ENCODE data around the gene CCDC51. TPM values are rescaled to one million over a fixed set of nuclear protein-coding genes. Genes with fewer than 3 reads are reported as not detected.

CCDC51 gene
- polyA plus RNA-seq, 2 of the 4 experiments (the other 2 are of a cell fraction): 19.8 to 26.7 TPM

DNA sequence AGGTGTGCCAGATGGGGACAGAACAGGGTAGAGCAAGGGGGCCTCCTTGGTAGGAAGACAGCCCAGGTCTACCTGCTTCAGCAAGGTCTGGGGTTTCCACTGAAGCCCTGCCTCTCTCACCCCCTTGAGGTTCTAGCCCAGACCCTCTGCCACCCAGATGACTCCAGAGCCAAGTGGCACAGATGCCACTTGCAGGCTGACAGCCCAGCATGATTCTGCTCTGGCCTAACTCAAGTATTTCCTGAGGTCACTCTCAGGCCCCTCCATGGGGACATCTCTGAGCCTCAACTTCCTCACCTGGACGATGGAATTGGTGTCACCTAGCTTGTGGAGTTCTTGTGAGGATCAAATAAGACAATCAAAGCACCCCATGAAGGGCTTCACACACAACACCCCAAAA lies 33.9 kb downstream of the CCDC51 start:
- Histone ChIP-seq H3K27ac (no peak overlapping the region), H3K4me1 (peaks cover 10% of the 10 kb centered on the region), H3K4me3 (no peak overlapping the region), H3K4me2 (no peak overlapping the region), H3K9me3 (no peaks in the 10 kb centered on the region)
- 44% methylated on average over 1 of the region's 1 CpG for WGBS (ENCODE audit: missing lambda C conversion rate)
- no peak for DNase-seq (ENCODE audit: low read depth in 1 of 2, low spot score in 1 of 2)
- TF ChIP-seq RFX5 (IDR thresholded peaks at IDR 0.05) (no peak), RNF2 (IDR thresholded peaks at IDR 0.05; ENCODE audit: borderline replicate concordance, low read depth) (no peak), ESRRA (IDR thresholded peaks at IDR 0.05; ENCODE audit: borderline replicate concordance, low read length) (no peak), MAZ (IDR thresholded peaks at IDR 0.05; ENCODE audit: borderline replicate concordance, low read depth, low read length) (no peak), MAX (IDR thresholded peaks at IDR 0.05) (no peak), CHD2 (IDR thresholded peaks at IDR 0.05; ENCODE audit: low read length, partially characterized antibody) (no peak), RCOR1 (IDR thresholded peaks at IDR 0.05; ENCODE audit: low read depth, low read length) (no peak), JUN (IDR thresholded peaks at IDR 0.05) (no peak), GATA3 (IDR thresholded peaks at IDR 0.05; ENCODE audit: borderline replicate concordance) (no peak), BHLHE40 (IDR thresholded peaks at IDR 0.05; ENCODE audit: low read depth, low read length) (no peak), ZNF302 (CRISPR knock-in tag; IDR thresholded peaks at IDR 0.05) (no peak), ELK1 (IDR thresholded peaks at IDR 0.05; ENCODE audit: low read depth, low read length) (no peak), HOXB5 (CRISPR knock-in tag; IDR thresholded peaks at IDR 0.05) (no peak), JUNB (IDR thresholded peaks at IDR 0.05) (no peak), NFE2L2 (conservative IDR thresholded peaks at IDR 0.05; ENCODE audit: low read length) (no peak), HES2 (IDR thresholded peaks at IDR 0.05) (no peak), HOXA7 (CRISPR knock-in tag; IDR thresholded peaks at IDR 0.05) (no peak), HDAC2 (IDR thresholded peaks at IDR 0.05) (no peak), PHF8 (IDR thresholded peaks at IDR 0.05; ENCODE audit: borderline replicate concordance, low read depth) (no peak)
- TF ChIP-seq, protein P1, sequence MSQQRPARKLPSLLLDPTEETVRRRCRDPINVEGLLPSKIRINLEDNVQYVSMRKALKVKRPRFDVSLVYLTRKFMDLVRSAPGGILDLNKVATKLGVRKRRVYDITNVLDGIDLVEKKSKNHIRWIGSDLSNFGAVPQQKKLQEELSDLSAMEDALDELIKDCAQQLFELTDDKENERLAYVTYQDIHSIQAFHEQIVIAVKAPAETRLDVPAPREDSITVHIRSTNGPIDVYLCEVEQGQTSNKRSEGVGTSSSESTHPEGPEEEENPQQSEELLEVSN (IDR thresholded peaks at IDR 0.05; ENCODE audit: borderline replicate concordance, low read depth): no peak
- no peak for FAIRE-seq
- ChIA-PET POLR2A (no interaction called here), CTCF (interaction anchor here (31.5 kb wide), 1 partner anchor 26 kb away, joined by 488 read pairs; the partner anchor contains the start of gene PLXNB1)
- no peak for ATAC-seq

GRCh38 chr3:48405343-48405881 lies 34.5 kb downstream of the CCDC51 start:
- CTCF ChIA-PET: interaction anchor here (0.9 to 31.5 kb wide), 3 partner anchors 18 to 136 kb away, joined by 4 to 488 read pairs (median 4); partner anchors contain the start of gene PLXNB1
- ATAC-seq: no peak
- Histone ChIP-seq H3K9me3 (no peaks in the 10 kb centered on the region), H3K4me2 (no peak overlapping the region), H3K4me3 (no peak overlapping the region), H3K27ac (no peak overlapping the region), H3K4me1 (peaks cover 10% of the 10 kb centered on the region)
- no peak for DNase-seq (ENCODE audit: low read depth in 1 of 2, low spot score in 1 of 2)
- 82% methylated on average over 10 of the region's 13 CpGs for WGBS (ENCODE audit: missing lambda C conversion rate)
- POLR2A ChIA-PET: no interaction called here
- FAIRE-seq: no peak
- no peak for TF ChIP-seq ZNF302 (CRISPR knock-in tag; IDR thresholded peaks at IDR 0.05)
- no peak for TF ChIP-seq KDM5A (IDR thresholded peaks at IDR 0.05)
- TF ChIP-seq, protein P1 (IDR thresholded peaks at IDR 0.05; ENCODE audit: borderline replicate concordance, low read depth): no peak
- TF ChIP-seq EHF (CRISPR knock-in tag; IDR thresholded peaks at IDR 0.05): no peak
- no peak for TF ChIP-seq ZFP36 (IDR thresholded peaks at IDR 0.05; ENCODE audit: borderline replicate concordance, partially characterized antibody)
- TF ChIP-seq ELK1 (IDR thresholded peaks at IDR 0.05; ENCODE audit: low read depth, low read length): no peak
- TF ChIP-seq POLR2AphosphoS2 (conservative IDR thresholded peaks at IDR 0.05; ENCODE audit: low read length): no peak
- TF ChIP-seq CHD4 (IDR thresholded peaks at IDR 0.05; ENCODE audit: borderline replicate concordance): no peak
- TF ChIP-seq RCOR1 (IDR thresholded peaks at IDR 0.05; ENCODE audit: low read depth, low read length): no peak
- TF ChIP-seq MYC (IDR thresholded peaks at IDR 0.05; ENCODE audit: borderline replicate concordance, low read length): no peak
- no peak for TF ChIP-seq GATA3 (IDR thresholded peaks at IDR 0.05; ENCODE audit: borderline replicate concordance)
- TF ChIP-seq JUN (IDR thresholded peaks at IDR 0.05): no peak
- no peak for TF ChIP-seq FOSB (CRISPR knock-in tag; IDR thresholded peaks at IDR 0.05)
- TF ChIP-seq, protein P2, sequence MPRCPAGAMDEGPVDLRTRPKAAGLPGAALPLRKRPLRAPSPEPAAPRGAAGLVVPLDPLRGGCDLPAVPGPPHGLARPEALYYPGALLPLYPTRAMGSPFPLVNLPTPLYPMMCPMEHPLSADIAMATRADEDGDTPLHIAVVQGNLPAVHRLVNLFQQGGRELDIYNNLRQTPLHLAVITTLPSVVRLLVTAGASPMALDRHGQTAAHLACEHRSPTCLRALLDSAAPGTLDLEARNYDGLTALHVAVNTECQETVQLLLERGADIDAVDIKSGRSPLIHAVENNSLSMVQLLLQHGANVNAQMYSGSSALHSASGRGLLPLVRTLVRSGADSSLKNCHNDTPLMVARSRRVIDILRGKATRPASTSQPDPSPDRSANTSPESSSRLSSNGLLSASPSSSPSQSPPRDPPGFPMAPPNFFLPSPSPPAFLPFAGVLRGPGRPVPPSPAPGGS (IDR thresholded peaks at IDR 0.05): no peak
- TF ChIP-seq ZSCAN20 (CRISPR knock-in tag; IDR thresholded peaks at IDR 0.05): no peak
- TF ChIP-seq FOXS1 (CRISPR knock-in tag; IDR thresholded peaks at IDR 0.05): no peak
- no peak for TF ChIP-seq CTCF (IDR thresholded peaks at IDR 0.05)

Data from A549 (cell line).